ENCODE data around the gene HNMT. TPM values are rescaled to one million over a fixed set of nuclear protein-coding genes. Genes with fewer than 3 reads are reported as not detected.

The HNMT gene
- total and polyA plus RNA-seq, 2 of the 8 experiments (the other 6 are each of a cell fraction or from before 2014, with no cell fraction given) = 1.6 to 3.6 TPM

GRCh38 chr2:137964859-137965459 lies 686 bp downstream of the HNMT start (continued):
- TF ChIP-seq, protein P1, sequence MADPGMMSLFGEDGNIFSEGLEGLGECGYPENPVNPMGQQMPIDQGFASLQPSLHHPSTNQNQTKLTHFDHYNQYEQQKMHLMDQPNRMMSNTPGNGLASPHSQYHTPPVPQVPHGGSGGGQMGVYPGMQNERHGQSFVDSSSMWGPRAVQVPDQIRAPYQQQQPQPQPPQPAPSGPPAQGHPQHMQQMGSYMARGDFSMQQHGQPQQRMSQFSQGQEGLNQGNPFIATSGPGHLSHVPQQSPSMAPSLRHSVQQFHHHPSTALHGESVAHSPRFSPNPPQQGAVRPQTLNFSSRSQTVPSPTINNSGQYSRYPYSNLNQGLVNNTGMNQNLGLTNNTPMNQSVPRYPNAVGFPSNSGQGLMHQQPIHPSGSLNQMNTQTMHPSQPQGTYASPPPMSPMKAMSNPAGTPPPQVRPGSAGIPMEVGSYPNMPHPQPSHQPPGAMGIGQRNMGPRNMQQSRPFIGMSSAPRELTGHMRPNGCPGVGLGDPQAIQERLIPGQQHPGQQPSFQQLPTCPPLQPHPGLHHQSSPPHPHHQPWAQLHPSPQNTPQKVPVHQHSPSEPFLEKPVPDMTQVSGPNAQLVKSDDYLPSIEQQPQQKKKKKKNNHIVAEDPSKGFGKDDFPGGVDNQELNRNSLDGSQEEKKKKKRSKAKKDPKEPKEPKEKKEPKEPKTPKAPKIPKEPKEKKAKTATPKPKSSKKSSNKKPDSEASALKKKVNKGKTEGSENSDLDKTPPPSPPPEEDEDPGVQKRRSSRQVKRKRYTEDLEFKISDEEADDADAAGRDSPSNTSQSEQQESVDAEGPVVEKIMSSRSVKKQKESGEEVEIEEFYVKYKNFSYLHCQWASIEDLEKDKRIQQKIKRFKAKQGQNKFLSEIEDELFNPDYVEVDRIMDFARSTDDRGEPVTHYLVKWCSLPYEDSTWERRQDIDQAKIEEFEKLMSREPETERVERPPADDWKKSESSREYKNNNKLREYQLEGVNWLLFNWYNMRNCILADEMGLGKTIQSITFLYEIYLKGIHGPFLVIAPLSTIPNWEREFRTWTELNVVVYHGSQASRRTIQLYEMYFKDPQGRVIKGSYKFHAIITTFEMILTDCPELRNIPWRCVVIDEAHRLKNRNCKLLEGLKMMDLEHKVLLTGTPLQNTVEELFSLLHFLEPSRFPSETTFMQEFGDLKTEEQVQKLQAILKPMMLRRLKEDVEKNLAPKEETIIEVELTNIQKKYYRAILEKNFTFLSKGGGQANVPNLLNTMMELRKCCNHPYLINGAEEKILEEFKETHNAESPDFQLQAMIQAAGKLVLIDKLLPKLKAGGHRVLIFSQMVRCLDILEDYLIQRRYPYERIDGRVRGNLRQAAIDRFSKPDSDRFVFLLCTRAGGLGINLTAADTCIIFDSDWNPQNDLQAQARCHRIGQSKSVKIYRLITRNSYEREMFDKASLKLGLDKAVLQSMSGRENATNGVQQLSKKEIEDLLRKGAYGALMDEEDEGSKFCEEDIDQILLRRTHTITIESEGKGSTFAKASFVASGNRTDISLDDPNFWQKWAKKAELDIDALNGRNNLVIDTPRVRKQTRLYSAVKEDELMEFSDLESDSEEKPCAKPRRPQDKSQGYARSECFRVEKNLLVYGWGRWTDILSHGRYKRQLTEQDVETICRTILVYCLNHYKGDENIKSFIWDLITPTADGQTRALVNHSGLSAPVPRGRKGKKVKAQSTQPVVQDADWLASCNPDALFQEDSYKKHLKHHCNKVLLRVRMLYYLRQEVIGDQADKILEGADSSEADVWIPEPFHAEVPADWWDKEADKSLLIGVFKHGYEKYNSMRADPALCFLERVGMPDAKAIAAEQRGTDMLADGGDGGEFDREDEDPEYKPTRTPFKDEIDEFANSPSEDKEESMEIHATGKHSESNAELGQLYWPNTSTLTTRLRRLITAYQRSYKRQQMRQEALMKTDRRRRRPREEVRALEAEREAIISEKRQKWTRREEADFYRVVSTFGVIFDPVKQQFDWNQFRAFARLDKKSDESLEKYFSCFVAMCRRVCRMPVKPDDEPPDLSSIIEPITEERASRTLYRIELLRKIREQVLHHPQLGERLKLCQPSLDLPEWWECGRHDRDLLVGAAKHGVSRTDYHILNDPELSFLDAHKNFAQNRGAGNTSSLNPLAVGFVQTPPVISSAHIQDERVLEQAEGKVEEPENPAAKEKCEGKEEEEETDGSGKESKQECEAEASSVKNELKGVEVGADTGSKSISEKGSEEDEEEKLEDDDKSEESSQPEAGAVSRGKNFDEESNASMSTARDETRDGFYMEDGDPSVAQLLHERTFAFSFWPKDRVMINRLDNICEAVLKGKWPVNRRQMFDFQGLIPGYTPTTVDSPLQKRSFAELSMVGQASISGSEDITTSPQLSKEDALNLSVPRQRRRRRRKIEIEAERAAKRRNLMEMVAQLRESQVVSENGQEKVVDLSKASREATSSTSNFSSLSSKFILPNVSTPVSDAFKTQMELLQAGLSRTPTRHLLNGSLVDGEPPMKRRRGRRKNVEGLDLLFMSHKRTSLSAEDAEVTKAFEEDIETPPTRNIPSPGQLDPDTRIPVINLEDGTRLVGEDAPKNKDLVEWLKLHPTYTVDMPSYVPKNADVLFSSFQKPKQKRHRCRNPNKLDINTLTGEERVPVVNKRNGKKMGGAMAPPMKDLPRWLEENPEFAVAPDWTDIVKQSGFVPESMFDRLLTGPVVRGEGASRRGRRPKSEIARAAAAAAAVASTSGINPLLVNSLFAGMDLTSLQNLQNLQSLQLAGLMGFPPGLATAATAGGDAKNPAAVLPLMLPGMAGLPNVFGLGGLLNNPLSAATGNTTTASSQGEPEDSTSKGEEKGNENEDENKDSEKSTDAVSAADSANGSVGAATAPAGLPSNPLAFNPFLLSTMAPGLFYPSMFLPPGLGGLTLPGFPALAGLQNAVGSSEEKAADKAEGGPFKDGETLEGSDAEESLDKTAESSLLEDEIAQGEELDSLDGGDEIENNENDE (IDR thresholded peaks at IDR 0.05; ENCODE audit: insufficient replicate concordance, low read length) = no peak
- TF ChIP-seq TAF1 (IDR thresholded peaks at IDR 0.05; ENCODE audit: low read depth, low read length) (no peak), SAP30 (IDR thresholded peaks at IDR 0.05; ENCODE audit: insufficient read depth, insufficient replicate concordance, low read length) (no peak), EP300 (IDR thresholded peaks at IDR 0.05; ENCODE audit: borderline replicate concordance in 1 of 2, low read depth in 2 of 2, low read length in 2 of 2) (no peak)
